ENCODE data around the gene P3H2.

The P3H2 gene

DNA sequence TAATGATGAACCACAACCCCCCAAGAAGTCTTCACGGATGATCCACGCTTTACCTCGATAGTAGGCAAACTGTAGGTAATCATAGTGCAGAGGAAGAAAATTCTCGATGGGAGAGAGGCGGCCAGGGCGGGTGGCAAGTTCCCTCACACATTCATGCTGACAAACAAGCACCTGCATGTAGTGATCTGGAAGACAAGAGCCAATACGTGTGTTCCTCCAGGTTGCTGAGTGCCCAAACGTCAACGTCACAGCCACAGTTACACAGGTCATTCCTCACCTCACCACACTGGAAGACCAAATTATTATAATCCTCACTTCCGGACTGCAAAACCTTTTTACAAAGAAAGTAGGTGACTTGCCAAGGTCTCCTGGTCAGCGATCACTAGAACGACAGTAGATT is 131.8 kb downstream of the P3H2 start:
- H3K4me3 ChIP-seq (ENCODE audit: low read depth, low read length): no peak overlapping the region
- DNase-seq (ENCODE audit: low read depth): no peak
- TF ChIP-seq POLR2A (IDR thresholded peaks at IDR 0.05; ENCODE audit: extremely low read depth, insufficient read length) (no peak), MYC (IDR thresholded peaks at IDR 0.05; ENCODE audit: low read depth, low read length) (no peak)
- TF ChIP-seq, protein P1, sequence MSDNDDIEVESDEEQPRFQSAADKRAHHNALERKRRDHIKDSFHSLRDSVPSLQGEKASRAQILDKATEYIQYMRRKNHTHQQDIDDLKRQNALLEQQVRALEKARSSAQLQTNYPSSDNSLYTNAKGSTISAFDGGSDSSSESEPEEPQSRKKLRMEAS (IDR thresholded peaks at IDR 0.05; ENCODE audit: low read depth, low read length): no peak

GRCh38 chr3:189988322-189988721 is 132.4 kb downstream of the P3H2 start:
- TF ChIP-seq, protein P2, sequence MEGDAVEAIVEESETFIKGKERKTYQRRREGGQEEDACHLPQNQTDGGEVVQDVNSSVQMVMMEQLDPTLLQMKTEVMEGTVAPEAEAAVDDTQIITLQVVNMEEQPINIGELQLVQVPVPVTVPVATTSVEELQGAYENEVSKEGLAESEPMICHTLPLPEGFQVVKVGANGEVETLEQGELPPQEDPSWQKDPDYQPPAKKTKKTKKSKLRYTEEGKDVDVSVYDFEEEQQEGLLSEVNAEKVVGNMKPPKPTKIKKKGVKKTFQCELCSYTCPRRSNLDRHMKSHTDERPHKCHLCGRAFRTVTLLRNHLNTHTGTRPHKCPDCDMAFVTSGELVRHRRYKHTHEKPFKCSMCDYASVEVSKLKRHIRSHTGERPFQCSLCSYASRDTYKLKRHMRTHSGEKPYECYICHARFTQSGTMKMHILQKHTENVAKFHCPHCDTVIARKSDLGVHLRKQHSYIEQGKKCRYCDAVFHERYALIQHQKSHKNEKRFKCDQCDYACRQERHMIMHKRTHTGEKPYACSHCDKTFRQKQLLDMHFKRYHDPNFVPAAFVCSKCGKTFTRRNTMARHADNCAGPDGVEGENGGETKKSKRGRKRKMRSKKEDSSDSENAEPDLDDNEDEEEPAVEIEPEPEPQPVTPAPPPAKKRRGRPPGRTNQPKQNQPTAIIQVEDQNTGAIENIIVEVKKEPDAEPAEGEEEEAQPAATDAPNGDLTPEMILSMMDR (IDR thresholded peaks at IDR 0.05; ENCODE audit: low read depth, low read length): no peak
- TF ChIP-seq POLR2A (IDR thresholded peaks at IDR 0.05; ENCODE audit: extremely low read depth, insufficient read length) (no peak), MYC (IDR thresholded peaks at IDR 0.05; ENCODE audit: low read depth, low read length) (no peak)
- TF ChIP-seq, protein P1 (IDR thresholded peaks at IDR 0.05; ENCODE audit: low read depth, low read length): no peak
- H3K4me3 ChIP-seq (ENCODE audit: low read depth, low read length): no peak overlapping the region
- no peak for DNase-seq (ENCODE audit: low read depth)

DNA sequence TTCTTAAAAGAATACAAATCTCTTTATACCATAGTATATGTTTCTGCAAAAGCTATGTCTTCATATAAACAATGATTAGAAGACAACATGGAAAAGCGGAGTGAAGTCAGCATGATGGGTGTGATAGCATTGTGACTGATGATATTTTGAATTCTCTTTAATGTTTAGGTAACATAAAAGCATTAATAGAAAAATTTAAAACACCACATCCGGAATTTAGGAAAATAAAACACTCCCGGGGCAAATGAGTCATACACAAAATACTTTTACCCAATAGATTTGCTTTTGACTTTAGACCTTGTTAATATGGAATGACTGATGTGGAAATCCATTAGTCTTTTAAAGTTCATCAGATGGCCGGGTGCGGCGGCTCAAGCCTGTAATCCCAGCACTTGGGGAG is 134.7 kb downstream of the P3H2 start:
- no peak for DNase-seq (ENCODE audit: low read depth)
- TF ChIP-seq, protein P1 (IDR thresholded peaks at IDR 0.05; ENCODE audit: low read depth, low read length): no peak
- no peak for TF ChIP-seq MYC (IDR thresholded peaks at IDR 0.05; ENCODE audit: low read depth, low read length)
- TF ChIP-seq, protein P2 (IDR thresholded peaks at IDR 0.05; ENCODE audit: low read depth, low read length): no peak
- no peak for TF ChIP-seq POLR2A (IDR thresholded peaks at IDR 0.05; ENCODE audit: extremely low read depth, insufficient read length)
- H3K4me3 ChIP-seq (ENCODE audit: low read depth, low read length): no peak overlapping the region

DNA sequence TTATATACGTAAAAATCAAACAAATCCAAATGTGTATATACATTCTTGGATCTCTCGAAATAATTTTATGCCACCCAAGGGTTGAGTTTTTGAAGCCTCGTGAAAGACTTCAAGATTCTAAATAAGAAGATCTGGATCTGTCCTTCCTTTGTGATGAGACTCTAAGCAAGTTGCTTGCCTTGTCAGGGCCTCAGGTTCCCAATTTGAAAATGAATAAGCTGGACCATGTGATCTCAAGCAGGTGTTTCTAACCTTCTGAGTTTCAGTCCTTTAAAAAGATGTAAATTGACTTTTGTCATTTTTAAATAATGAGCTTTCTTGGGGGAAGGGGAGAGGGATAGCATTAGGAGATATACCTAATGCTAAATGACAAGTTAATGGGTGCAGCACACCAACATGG is 137.1 kb downstream of the P3H2 start:
- no peak for TF ChIP-seq POLR2A (IDR thresholded peaks at IDR 0.05; ENCODE audit: extremely low read depth, insufficient read length)
- DNase-seq (ENCODE audit: low read depth): no peak
- H3K4me3 ChIP-seq (ENCODE audit: low read depth, low read length): no peak overlapping the region

GRCh38 chr3:189982321-189982945 is 138.3 kb downstream of the P3H2 start:
- TF ChIP-seq, protein P1 (IDR thresholded peaks at IDR 0.05; ENCODE audit: low read depth, low read length): no peak
- TF ChIP-seq, protein P2 (IDR thresholded peaks at IDR 0.05; ENCODE audit: low read depth, low read length): no peak
- TF ChIP-seq MYC (IDR thresholded peaks at IDR 0.05; ENCODE audit: low read depth, low read length) (no peak), POLR2A (IDR thresholded peaks at IDR 0.05; ENCODE audit: extremely low read depth, insufficient read length) (no peak)
- DNase-seq (ENCODE audit: low read depth): no peak
- H3K4me3 ChIP-seq (ENCODE audit: low read depth, low read length): no peak overlapping the region

GRCh38 chr3:189981668-189982067 is 139.0 kb downstream of the P3H2 start:
- TF ChIP-seq, protein P2 (IDR thresholded peaks at IDR 0.05; ENCODE audit: low read depth, low read length): no peak
- TF ChIP-seq, protein P1 (IDR thresholded peaks at IDR 0.05; ENCODE audit: low read depth, low read length): no peak
- no peak for TF ChIP-seq POLR2A (IDR thresholded peaks at IDR 0.05; ENCODE audit: extremely low read depth, insufficient read length)
- TF ChIP-seq MYC (IDR thresholded peaks at IDR 0.05; ENCODE audit: low read depth, low read length): no peak
- no peak for DNase-seq (ENCODE audit: low read depth)
- H3K4me3 ChIP-seq (ENCODE audit: low read depth, low read length): no peak overlapping the region

All from NB4 (cell line).